Suppressor macrophage (primary cell): ENCODE results near the gene UQCC5.

ENCODE experiments used
- DNase-seq, 4 experiments: peaks; one replicate each; pipeline ENCODE4 v3.0.0-alpha.2; 2020 to 2022

Gene UQCC5

DNA sequence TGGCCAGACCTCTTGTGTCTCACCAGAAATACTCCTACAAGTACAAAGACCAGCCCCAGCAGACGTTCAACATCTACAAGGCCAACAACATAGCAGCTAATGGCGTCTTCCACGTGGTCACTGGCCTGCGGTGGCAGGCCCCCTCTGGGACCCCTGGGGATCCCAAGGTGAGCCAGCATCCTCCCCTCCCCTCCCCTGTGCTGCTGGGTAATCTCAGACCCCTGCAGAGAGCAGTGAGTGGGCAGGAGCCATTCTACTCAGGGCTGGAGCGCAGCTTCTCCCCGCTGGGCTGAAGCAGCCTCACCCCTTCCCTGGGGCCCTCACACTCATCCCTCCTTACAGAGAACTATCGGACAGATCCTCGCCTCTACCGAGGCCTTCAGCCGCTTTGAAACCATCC, 31.4 kb upstream of the UQCC5 start:
- DNase-seq, result no peak

DNA sequence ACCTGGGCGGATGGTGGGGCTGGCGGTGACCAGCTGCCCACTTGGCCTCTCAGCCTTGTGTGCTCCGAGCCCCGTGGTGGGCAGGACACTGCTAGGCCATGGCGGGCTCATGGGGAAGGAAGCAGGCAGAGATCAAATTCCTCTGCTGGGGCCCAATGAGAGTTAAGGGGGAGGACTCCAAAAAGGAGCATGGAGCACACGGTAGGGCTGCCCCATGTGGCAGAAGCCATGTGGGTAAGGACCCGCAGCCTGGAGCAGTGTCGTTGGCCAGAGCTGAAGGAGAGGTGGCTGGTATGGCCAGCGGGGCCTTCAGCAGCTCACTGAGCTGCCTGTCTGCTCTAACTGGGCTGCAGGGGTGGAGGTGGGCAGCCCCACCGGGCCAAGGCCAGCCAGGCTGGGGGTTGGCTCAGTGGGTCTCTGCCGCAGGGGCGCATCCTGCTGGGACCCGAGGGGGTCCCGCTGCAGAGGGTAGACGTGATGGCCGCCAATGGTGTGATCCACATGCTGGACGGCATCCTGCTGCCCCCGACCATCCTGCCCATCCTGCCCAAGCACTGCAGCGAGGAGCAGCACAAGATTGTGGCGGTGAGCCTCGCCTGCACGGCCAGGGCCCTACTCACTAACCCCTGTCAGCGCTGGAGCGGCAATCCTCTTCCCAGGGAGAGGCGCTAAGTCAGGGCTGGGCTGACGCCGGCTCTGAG, 30.0 kb upstream of the UQCC5 start:
- no peak for DNase-seq

DNA sequence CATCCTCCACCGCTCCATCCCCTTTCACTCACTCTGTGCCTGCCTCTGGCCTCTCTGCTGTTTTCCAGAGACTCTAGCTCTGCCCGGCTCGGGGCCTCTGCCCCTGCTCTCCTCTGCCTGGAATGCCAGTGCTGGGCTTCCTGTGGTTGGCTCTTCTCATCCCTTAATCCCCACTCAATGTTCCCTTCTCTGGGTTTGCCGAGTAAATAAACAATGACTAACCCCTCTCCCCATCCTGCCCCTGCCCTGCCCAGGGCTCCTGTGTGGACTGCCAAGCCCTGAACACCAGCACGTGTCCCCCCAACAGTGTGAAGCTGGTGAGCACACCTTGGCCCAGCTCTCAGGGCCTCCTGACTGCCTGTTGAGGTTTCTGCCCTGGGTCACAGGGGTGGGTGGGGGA, 29.0 kb upstream of the UQCC5 start:
- no peak for DNase-seq

DNA sequence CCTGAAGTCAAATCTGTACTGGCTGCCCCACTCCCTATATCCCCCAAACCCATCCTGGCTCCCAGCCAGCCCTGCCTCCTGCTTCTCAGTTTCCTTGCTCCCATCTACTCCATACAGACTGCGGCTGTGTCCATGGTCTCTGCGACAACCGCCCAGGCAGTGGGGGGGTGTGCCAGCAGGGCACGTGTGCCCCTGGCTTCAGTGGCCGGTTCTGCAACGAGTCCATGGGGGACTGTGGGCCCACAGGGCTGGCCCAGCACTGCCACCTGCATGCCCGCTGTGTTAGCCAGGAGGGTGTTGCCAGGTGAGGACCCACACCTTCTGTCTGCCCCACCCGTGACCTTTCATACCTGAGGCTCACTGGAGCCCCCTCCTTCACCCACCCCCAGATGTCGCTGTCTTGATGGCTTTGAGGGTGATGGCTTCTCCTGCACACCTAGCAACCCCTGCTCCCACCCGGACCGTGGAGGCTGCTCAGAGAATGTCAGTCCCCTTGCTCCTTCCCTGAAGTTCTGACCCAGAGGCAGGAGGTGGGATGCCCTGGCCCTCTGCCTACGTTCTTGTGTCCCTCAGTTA, 26.6 kb upstream of the UQCC5 start:
- no peak for DNase-seq

DNA sequence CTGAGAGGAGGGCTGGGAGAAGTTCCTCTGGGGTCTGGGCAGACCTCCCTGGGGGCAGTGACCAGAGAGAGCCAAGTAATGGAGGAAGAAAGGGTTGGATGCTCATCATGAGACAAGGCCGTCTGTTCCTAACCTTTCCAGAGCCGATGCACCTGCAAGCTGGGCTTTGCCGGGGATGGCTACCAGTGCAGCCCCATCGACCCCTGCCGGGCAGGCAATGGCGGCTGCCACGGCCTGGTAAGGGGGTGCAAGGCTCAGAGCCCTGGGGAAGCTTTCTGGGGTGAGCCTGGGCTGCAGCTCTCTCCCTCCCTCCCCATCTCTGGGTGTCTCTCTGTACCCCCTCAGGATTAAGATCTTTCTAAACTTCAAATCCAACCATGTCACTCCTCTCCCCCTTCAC, 24.9 kb upstream of the UQCC5 start:
- no peak for DNase-seq

DNA sequence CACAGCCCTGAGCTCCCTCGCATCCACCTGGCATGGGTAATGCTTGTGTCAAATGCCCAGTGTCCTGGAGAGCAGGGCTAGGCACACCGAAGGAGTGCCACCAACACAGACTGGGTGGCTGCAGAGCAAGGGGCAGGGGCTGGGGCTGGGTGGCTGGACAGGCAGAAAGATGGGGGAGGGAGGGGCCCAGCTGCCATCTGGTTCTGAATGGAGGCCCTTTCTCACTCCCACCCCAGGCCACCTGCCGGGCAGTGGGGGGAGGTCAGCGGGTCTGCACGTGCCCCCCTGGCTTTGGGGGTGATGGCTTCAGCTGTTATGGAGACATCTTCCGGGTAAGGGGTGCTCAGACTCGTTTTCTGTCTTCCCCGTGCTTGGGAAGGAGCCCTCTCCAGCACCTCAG, 24.3 kb upstream of the UQCC5 start:
- DNase-seq, result no peak

- DNase-seq, result no peak
These were observed 23.7 kb upstream of the UQCC5 start for GRCh38 chr3:52512727-52513126.

DNA sequence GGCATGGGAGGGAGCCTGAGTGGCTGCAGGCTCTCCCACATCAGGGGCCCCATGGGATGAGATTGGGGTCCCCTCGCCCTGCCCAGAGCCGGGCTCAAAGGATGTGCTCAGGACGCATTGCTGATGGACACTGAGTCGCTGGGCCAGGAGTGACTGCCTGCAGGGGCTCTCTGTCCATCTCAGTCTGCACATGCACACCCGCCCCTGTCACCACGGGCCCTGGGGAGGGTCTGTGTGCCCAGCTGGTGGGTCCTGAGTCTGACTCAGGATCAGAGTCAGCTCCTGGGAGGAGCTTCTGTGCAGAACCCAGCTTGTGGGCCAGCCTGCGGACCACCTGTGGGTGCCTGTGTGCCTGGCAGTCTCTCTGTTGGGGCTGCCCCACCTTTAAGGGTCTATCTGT, 23.1 kb upstream of the UQCC5 start:
- DNase-seq, result no peak

DNA sequence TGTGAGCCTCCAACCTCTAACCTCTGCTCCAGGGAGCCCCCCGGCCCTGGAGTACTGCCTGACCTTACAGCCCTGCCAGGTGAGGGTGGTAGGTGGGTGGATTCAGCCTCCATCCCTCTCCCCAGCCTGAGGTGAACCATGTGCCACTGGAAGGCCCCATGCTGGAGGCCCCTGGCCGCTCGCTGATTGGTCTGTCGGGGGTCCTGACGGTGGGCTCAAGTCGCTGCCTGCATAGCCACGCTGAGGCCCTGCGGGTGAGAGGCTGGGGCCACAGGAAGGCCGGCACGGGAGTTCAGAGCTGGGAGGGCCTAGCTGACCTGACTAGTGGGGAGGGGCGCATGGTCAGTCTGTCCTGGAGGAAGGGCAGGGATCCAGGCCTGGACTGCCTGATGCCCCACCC, 21.8 kb upstream of the UQCC5 start:
- no peak for DNase-seq

DNA sequence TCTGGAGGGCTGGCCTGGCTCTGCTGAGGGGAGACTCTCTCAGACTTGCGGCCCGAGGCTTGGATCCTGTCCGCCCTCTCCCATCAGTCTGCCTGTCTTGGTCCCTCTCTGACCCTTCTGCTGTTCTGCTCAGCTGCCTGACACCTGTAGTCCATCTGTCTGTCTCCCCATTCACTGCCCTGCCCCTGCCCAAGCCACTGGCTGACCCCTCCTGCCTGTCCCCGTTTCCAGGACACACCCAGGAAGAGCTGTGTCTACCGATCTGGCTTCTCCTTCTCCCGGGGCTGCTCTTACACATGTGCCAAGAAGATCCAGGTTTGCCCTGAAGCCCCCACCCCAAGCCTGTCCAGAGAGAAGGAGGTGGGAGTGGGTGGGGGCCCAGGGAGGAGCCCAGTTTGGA, 21.2 kb upstream of the UQCC5 start:
- DNase-seq, result no peak

GRCh38 chr3:52516509-52517195, 19.8 kb upstream of the UQCC5 start:
- no peak for DNase-seq

GRCh38 chr3:52517796-52518722, 18.3 kb upstream of the UQCC5 start:
- no peak for DNase-seq

GRCh38 chr3:52518723-52519444, 17.5 kb upstream of the UQCC5 start:
- DNase-seq, result peak in 2 of 4 experiments; percentile 44 to 46

GRCh38 chr3:52519445-52520140, 16.8 kb upstream of the UQCC5 start:
- DNase-seq, result no peak

DNA sequence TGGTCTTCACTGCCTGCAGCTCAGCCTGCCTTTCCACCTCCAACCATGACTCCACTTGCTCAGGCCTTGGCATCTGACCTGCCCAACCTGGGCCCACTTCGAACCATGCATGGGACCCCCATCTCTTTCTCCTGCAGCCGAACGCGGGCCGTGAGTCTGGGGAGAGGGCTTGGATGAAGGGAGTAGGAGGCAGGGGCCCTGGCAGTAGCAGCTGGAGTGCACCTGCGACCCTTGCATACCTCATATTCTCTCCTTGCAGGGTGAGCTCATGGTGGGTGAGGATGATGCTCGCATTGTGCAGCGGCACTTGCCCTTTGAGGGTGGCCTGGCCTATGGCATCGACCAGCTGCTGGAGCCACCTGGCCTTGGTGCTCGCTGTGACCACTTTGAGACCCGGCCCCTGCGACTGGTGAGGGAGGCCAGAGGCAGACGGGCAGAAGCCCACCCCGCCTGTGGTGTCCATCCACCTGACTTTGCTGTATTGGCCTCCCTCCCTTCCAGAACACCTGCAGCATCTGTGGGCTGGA, 16.2 kb upstream of the UQCC5 start:
- no peak for DNase-seq

- DNase-seq, result no peak
These were observed 15.5 kb upstream of the UQCC5 start for GRCh38 chr3:52520716-52521487.

DNA sequence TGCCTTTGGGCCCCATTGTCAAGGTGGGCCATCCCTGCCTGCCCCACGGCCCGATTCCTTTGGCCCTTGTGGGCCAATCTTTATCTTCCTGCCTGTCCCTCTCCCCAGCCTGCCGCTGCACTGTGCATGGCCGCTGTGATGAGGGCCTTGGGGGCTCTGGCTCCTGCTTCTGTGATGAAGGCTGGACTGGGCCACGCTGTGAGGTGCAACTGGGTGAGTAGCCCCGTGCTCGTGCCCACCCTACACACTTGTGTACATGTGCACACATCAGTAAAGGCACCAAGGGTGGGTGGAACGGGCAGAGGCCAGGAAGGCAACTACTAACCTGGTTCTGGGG, 14.9 kb upstream of the UQCC5 start:
- DNase-seq, result no peak

DNA sequence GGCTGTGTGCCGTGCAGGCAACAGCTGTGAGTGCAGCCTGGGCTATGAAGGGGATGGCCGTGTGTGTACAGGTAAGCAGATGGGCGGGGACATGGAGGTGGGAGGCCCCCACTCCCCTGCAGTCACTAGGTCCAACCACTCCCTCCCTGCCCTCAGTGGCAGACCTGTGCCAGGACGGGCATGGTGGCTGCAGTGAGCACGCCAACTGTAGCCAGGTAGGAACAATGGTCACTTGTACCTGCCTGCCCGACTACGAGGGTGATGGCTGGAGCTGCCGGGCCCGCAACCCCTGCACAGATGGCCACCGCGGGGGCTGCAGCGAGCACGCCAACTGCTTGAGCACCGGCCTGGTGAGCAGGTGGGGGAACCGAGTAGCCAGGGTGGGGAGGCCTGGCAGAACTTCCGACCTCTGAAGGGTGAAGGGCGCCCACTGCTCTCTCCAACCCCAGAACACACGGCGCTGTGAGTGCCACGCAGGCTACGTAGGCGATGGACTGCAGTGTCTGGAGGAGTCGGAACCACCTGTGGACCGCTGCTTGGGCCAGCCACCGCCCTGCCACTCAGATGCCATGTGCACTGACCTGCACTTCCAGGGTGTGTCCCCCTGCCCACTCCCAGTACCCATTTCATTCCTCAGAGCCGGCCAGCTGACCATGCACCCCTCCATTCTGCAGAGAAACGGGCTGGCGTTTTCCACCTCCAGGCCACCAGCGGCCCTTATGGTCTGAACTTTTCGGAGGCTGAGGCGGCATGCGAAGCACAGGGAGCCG, 14.3 kb upstream of the UQCC5 start:
- no peak for DNase-seq

DNA sequence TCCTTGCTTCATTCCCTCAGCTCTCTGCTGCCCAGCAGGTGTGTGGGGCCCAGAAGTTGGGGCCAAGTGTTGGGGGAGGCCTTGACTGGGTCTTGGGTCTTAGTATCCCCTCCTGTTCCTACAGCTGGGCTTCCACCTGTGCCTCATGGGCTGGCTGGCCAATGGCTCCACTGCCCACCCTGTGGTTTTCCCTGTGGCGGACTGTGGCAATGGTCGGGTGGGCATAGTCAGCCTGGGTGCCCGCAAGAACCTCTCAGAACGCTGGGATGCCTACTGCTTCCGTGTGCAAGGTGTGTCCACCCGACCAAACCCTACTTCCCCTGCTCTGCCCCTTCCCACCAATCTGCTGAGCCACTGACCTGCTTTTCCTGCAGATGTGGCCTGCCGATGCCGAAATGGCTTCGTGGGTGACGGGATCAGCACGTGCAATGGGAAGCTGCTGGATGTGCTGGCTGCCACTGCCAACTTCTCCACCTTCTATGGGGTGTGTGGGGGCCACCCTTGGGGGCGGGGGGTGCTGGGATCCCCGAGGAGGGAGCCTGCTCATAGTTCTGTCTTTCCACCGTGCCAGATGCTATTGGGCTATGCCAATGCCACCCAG, 13.7 kb upstream of the UQCC5 start:
- no peak for DNase-seq
